ENCODE results near the gene CSF1R. TPM values are rescaled to one million over a fixed set of nuclear protein-coding genes. Genes with fewer than 3 reads are reported as not detected.

CSF1R gene
- polyA plus RNA-seq, 1 donor (not counting 4 experiments of a cell fraction or from before 2014, with no cell fraction given), result not detected

DNA sequence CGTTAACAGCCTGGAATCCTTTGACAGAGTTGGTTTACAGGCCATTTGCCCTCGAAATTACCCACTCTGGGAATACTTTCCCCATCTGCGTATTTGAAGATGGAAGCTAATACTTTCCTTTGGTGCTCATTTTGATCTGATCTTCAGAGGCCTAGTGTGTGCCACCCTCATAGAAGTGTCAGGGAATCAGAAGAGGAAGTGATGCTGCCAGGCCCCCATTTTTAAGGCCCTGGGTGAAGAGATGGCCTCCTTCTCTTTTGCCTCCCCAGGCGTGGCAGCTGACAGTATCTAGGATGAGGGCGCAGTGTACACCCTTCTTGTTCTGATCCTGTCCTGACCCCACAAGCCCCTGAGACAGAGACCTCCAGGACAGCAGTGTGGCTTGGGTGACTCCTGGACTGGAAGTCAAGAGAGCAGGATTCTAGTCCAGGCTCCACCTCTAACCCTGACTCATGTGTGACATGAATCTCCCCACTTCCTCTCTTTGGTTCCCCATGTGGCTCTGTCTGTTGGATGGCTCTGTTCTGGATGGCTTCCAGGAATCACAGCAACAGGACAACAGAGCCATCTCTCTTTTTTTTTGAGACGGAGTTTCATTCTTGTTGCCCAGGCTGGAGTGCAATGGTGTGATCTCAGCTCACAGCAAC, 27.8 kb downstream of the CSF1R start:
- peak; percentile 97 for FAIRE-seq

GRCh38 chr5:150057996-150058395, 28.4 kb downstream of the CSF1R start:
- peaks cover 18 to 29% of the 10 kb centered on the region in 2 experiments for H3K36me3 ChIP-seq (ENCODE audit: control insufficient read depth in 2 of 2, extremely low read depth in 1 of 2, insufficient read depth in 2 of 2, low read length in 2 of 2)
- H3K4me1 ChIP-seq (ENCODE audit: control insufficient read depth, extremely low read depth, insufficient read depth, low read length), result peaks cover 7% of the 10 kb centered on the region
- TF ChIP-seq EZH2 (IDR thresholded peaks at IDR 0.05; ENCODE audit: low read length), result no peak
- TF ChIP-seq, protein P1, sequence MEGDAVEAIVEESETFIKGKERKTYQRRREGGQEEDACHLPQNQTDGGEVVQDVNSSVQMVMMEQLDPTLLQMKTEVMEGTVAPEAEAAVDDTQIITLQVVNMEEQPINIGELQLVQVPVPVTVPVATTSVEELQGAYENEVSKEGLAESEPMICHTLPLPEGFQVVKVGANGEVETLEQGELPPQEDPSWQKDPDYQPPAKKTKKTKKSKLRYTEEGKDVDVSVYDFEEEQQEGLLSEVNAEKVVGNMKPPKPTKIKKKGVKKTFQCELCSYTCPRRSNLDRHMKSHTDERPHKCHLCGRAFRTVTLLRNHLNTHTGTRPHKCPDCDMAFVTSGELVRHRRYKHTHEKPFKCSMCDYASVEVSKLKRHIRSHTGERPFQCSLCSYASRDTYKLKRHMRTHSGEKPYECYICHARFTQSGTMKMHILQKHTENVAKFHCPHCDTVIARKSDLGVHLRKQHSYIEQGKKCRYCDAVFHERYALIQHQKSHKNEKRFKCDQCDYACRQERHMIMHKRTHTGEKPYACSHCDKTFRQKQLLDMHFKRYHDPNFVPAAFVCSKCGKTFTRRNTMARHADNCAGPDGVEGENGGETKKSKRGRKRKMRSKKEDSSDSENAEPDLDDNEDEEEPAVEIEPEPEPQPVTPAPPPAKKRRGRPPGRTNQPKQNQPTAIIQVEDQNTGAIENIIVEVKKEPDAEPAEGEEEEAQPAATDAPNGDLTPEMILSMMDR (optimal IDR thresholded peaks at IDR 0.05 in 1 of 3, IDR thresholded peaks at IDR 0.05 in 1 of 3, conservative IDR thresholded peaks at IDR 0.05 in 1 of 3; ENCODE audit: extremely low read depth in 1 of 3, insufficient read depth in 2 of 3, low read length in 3 of 3), result no peak
- H3K4me3 ChIP-seq (ENCODE audit: control insufficient read depth in 2 of 3, extremely low read depth in 1 of 3, insufficient read depth in 2 of 3, low read depth in 1 of 3, low read length in 3 of 3), result no peak overlapping the region
- DNase-seq (ENCODE audit: low read depth, low spot score) (no peak), FAIRE-seq (no peak)
- peaks cover under 1% of the 10 kb centered on the region for H3K9me1 ChIP-seq (ENCODE audit: control insufficient read depth, extremely low read depth, insufficient read depth, low read length)
- no peak overlapping the region for H2AFZ ChIP-seq (ENCODE audit: control insufficient read depth, low read length)
- no peak overlapping the region for H3K27ac ChIP-seq (ENCODE audit: control insufficient read depth, insufficient read depth, low read length)
- H3K27me3 ChIP-seq (ENCODE audit: control insufficient read depth, extremely low read depth, insufficient read depth, low read length), result no peaks in the 10 kb centered on the region
- H3K4me2 ChIP-seq (ENCODE audit: control insufficient read depth, extremely low read depth, insufficient read depth, low read depth, low read length), result no peak overlapping the region
- dilution Hi-C loops (cut with MboI; ENCODE audit: extremely low pct_ligation_motif_present, low sequenced_read_pairs), result no loop called here
- H4K20me1 ChIP-seq (ENCODE audit: control insufficient read depth, extremely low read depth, insufficient read depth, low read length), result no peaks in the 10 kb centered on the region
- no peaks in the 10 kb centered on the region for H3K9me3 ChIP-seq (ENCODE audit: control insufficient read depth, low read depth, low read length)
- H3K9ac ChIP-seq (ENCODE audit: control insufficient read depth, extremely low read depth, insufficient read depth, low read length), result no peak overlapping the region
- no peaks in the 10 kb centered on the region for H3K79me2 ChIP-seq (ENCODE audit: control insufficient read depth, insufficient read depth, low read length)

More for the DNA sequence above, 27.8 kb downstream of the CSF1R start:
- Histone ChIP-seq H3K79me2 (ENCODE audit: control insufficient read depth, insufficient read depth, low read length) (no peaks in the 10 kb centered on the region), H3K4me2 (ENCODE audit: control insufficient read depth, extremely low read depth, insufficient read depth, low read depth, low read length) (no peak overlapping the region), H3K9ac (ENCODE audit: control insufficient read depth, extremely low read depth, insufficient read depth, low read length) (no peak overlapping the region), H2AFZ (ENCODE audit: control insufficient read depth, low read length) (no peak overlapping the region), H3K9me1 (ENCODE audit: control insufficient read depth, extremely low read depth, insufficient read depth, low read length) (no peaks in the 10 kb centered on the region), H3K36me3 (ENCODE audit: control insufficient read depth in 2 of 2, extremely low read depth in 1 of 2, insufficient read depth in 2 of 2, low read length in 2 of 2) (peaks cover 14 to 23% of the 10 kb centered on the region in 2 experiments), H3K4me3 (ENCODE audit: control insufficient read depth in 2 of 3, extremely low read depth in 1 of 3, insufficient read depth in 2 of 3, low read depth in 1 of 3, low read length in 3 of 3) (no peak overlapping the region), H3K9me3 (ENCODE audit: control insufficient read depth, low read depth, low read length) (no peaks in the 10 kb centered on the region), H4K20me1 (ENCODE audit: control insufficient read depth, extremely low read depth, insufficient read depth, low read length) (no peaks in the 10 kb centered on the region), H3K4me1 (ENCODE audit: control insufficient read depth, extremely low read depth, insufficient read depth, low read length) (peaks cover 5% of the 10 kb centered on the region), H3K27me3 (ENCODE audit: control insufficient read depth, extremely low read depth, insufficient read depth, low read length) (peaks cover 2% of the 10 kb centered on the region), H3K27ac (ENCODE audit: control insufficient read depth, insufficient read depth, low read length) (no peak overlapping the region)
- no peak for TF ChIP-seq EZH2 (IDR thresholded peaks at IDR 0.05; ENCODE audit: low read length)
- TF ChIP-seq, protein P1 (optimal IDR thresholded peaks at IDR 0.05 in 1 of 3, IDR thresholded peaks at IDR 0.05 in 1 of 3, conservative IDR thresholded peaks at IDR 0.05 in 1 of 3; ENCODE audit: extremely low read depth in 1 of 3, insufficient read depth in 2 of 3, low read length in 3 of 3), result no peak
- dilution Hi-C loops (cut with MboI; ENCODE audit: extremely low pct_ligation_motif_present, low sequenced_read_pairs), result no loop called here
- DNase-seq (ENCODE audit: low read depth, low spot score), result peak; percentile 44
